ENCODE results near the gene PES1.

GRCh38 chr22:30612789-30613188, 21.1 kb upstream of the PES1 start:
- TF ChIP-seq EZH2 (IDR thresholded peaks at IDR 0.05; ENCODE audit: insufficient read depth, low read length) = no peak
- TF ChIP-seq, protein P1, sequence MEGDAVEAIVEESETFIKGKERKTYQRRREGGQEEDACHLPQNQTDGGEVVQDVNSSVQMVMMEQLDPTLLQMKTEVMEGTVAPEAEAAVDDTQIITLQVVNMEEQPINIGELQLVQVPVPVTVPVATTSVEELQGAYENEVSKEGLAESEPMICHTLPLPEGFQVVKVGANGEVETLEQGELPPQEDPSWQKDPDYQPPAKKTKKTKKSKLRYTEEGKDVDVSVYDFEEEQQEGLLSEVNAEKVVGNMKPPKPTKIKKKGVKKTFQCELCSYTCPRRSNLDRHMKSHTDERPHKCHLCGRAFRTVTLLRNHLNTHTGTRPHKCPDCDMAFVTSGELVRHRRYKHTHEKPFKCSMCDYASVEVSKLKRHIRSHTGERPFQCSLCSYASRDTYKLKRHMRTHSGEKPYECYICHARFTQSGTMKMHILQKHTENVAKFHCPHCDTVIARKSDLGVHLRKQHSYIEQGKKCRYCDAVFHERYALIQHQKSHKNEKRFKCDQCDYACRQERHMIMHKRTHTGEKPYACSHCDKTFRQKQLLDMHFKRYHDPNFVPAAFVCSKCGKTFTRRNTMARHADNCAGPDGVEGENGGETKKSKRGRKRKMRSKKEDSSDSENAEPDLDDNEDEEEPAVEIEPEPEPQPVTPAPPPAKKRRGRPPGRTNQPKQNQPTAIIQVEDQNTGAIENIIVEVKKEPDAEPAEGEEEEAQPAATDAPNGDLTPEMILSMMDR (IDR thresholded peaks at IDR 0.05; ENCODE audit: insufficient read depth, low read depth, low read length) = no peak

Data from astrocyte (in vitro differentiated cells and primary cell).